Activated CD4-positive, alpha-beta T cell treated with anti-CD3 and anti-CD28 coated beads, Interleukin-2, Interleukin-6, amounts not matched to agents 100 ng/mL and 50 ng/mL, durations not matched to agents 16 hours and 8 hours (primary cell): ENCODE measurements around the gene FAM124B.

Experiments used
- DNase-seq: peaks from one replicate; pipeline ENCODE4 v3.0.0-alpha.2; 2020

FAM124B gene

DNA sequence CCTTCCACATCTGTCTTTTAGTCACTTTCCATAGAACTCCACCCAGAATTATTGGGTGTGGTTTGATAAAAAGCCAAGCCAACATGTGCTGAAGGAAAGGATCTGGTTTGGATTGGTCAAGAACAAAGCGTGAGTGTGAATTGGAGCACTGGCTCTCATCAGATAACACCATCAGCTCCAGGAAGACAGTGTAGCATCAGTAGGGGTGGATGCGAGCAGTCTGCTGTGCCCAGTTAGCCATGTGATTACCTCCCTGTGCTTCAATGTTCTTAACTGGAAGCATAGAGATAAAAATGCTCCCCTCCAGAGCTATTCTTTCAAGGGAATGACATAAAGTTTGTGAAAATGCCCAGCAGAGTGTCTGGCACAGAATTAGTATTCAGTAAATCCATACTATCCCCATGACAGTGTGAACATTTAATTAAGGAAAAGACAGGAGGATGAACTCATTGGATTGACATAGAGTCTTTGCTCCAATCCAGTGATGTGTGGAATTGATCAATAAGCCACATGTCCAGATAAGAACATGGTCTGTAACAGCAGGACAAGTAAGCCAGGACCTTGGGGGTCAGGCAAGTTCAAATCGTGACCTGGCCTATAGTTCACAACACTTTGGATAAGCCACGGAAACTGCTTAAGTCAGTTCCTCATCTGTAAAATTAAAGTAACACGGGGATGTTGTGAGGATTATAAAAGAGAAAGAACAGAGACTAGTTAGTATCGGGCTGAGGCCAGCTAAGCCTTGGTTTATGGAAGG lies 68.0 kb downstream of the FAM124B start:
- DNase-seq: no peak

DNA sequence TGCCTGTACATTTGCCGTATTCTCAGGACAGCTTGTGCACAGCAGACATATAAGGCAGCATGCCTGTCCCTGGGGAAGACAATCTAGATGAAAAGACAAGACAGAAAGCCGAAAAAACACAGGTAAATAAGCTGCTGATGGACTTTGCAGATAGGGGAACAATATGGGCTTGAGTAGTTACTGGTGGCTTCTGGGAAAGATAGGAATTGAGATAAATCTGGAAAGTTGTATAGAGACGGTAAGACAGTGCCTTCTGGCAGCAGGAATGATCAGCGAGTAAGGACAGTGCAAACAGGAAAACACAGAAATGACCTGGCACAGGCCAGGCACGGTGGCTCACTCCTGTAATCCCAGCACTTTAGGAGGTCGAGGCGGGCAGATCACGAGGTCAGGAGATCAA lies 70.2 kb downstream of the FAM124B start:
- no peak for DNase-seq

DNA sequence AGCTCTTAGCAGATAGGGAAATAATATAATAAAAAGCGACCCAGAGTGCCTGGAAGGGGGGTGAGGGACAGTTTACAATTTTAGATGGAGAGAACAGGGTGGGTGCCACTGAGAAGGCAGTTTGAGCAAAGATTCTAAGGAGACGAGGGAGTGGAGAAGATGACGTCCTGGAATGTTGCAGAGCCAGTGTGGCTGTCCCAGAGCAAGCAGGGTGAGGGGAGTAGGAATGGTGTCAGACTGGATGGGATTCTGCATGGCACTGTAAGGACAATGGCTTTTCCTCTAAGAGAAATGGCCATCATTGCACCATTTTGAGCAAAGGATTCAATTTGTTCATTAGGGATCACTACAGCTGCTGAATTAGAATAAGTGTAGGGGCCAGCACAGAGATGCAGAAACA lies 73.1 kb downstream of the FAM124B start:
- DNase-seq: no peak
